Peyer's patch (tissue), 4 donors: Measurements from ENCODE around the gene NTRK2.

Experiments
- POLR2A ChIP-seq, 2 donors: fragments of 450-650 bp; IDR thresholded peaks; one replicate each; pipeline ENCODE4 v1.5.1; 2017; ENCODE audit warnings: antibody characterized with exemption in 2 of 2, mild to moderate bottlenecking in 2 of 2, moderate library complexity in 2 of 2
- TF ChIP-seq, protein P1 (sequence below), 6 experiments: fragments of 450-650 bp in 4 of 6; fragments of 200-600 bp in 2 of 6; sonication (generic) in 1 of 6; IDR thresholded peaks; one replicate each; pipeline ENCODE4 v1.5.1; 2017 to 2019; ENCODE audit warnings: antibody characterized with exemption in 6 of 6, mild to moderate bottlenecking in 3 of 6, moderate library complexity in 1 of 6

- TF ChIP-seq, protein P1, sequence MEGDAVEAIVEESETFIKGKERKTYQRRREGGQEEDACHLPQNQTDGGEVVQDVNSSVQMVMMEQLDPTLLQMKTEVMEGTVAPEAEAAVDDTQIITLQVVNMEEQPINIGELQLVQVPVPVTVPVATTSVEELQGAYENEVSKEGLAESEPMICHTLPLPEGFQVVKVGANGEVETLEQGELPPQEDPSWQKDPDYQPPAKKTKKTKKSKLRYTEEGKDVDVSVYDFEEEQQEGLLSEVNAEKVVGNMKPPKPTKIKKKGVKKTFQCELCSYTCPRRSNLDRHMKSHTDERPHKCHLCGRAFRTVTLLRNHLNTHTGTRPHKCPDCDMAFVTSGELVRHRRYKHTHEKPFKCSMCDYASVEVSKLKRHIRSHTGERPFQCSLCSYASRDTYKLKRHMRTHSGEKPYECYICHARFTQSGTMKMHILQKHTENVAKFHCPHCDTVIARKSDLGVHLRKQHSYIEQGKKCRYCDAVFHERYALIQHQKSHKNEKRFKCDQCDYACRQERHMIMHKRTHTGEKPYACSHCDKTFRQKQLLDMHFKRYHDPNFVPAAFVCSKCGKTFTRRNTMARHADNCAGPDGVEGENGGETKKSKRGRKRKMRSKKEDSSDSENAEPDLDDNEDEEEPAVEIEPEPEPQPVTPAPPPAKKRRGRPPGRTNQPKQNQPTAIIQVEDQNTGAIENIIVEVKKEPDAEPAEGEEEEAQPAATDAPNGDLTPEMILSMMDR (IDR thresholded peaks at IDR 0.05), result no peak
- TF ChIP-seq POLR2A (IDR thresholded peaks at IDR 0.05), result no peak
Measured at GRCh38 chr9:84708400-84708799, 38.9 kb downstream of the NTRK2 start.
